Psoas muscle (tissue), 8 donors: Measurements from ENCODE around the gene OTUB1. TPM values are rescaled to one million over a fixed set of nuclear protein-coding genes. Genes with fewer than 3 reads are reported as not detected.

Experiments used
- ATAC-seq, 4 donors: fragments of 200-7000 bp; cut with Tn5 transposase; one replicate each; pipeline ENCODE4 v1.9.1; 2020; ENCODE audit warnings: moderate library complexity in 3 of 4, mild to moderate bottlenecking in 2 of 4
- DNase-seq, 2 donors: peaks; one replicate each; pipeline ENCODE4 v3.0.0-alpha.2; 2020
- H3K27ac ChIP-seq: fragments of 200-600 bp; one replicate; pipeline ENCODE4 v1.8.0; 2022
- H3K27me3 ChIP-seq, 3 donors: fragments of 200-600 bp in 1 of 3; one replicate each; pipeline versions ENCODE4 v1.6.1 to v1.8.0; 2013 to 2022; ENCODE audit warnings: low read length in 2 of 3, mild to moderate bottlenecking in 2 of 3, moderate library complexity in 1 of 3; ENCODE audit not compliant: insufficient read depth in 3 of 3
- H3K36me3 ChIP-seq, 2 donors: fragments of 200-600 bp in 1 of 2; one replicate each; pipeline versions ENCODE4 v1.6.1 to v1.8.0; 2013 to 2022; ENCODE audit warnings: low read depth in 1 of 2, mild to moderate bottlenecking in 1 of 2, moderate library complexity in 1 of 2; ENCODE audit not compliant: insufficient read depth in 1 of 2
- H3K4me1 ChIP-seq: fragments of 200-600 bp; one replicate; pipeline ENCODE4 v1.8.0; 2022
- H3K4me3 ChIP-seq: fragments of 200-600 bp; one replicate; pipeline ENCODE4 v1.8.0; 2022; ENCODE audit warnings: mild to moderate bottlenecking
- H3K9me3 ChIP-seq: fragments of 200-600 bp; one replicate; pipeline ENCODE4 v1.8.0; 2022
- CTCF ChIP-seq: fragments of 200-600 bp; IDR thresholded peaks from one replicate; pipeline ENCODE4 v1.8.0; 2022; ENCODE audit warnings: antibody characterized with exemption
- WGBS, 3 donors: extraction: QIAGEN DNeasy Blood & Tissue Kit; methylation state at CpG; one replicate each; pipeline versions ENCODE4 v1.1.6 to v1.1.7; 2013; 5-methylcytosine and 5-hydroxymethylcytosine counted together
- intact Hi-C, 2 donors: fragments of 100-400 bp; cut with DNase I; formaldehyde crosslinking; loops; one replicate each; pipeline versions ENCODE4 v1.11.0 to v1.14.2; 2022
- polyA plus RNA-seq, 3 donors: library from polyadenylated mRNA; stranded (reverse); fragments of 200-250 nt; gene quantifications; one replicate each; pipeline ENCODE4 v1.2.3, GENCODE V29; 2013
- total RNA-seq, 4 donors: library from RNA; stranded (reverse); fragmentation: NEBNext Ultra II Directional in 2 of 4; extraction: Animal tissue kit (Norgen Biotek cat#: 25700) in 2 of 4; gene quantifications; one replicate each; pipeline versions ENCODE4 v1.2.1 to v1.2.4, GENCODE V29; 2021 to 2023
- donor health status: healthy with polysubstance abuse.
- donor health status: DM: no; HTN: no; CAD: no; lungs with moderate emphysema.
- donor health status: Bipolar disorder and iron deficiency.
- donor health status: healthy.
- donor health status: DM: yes; HTN: yes; CAD: no.
- donor health status: DM: no; HTN: no; CAD: no.
- donor health status: DM: no; HTN: no; CAD: no.
- donor health status: DM: yes; HTN: yes; CAD: no.

The OTUB1 gene
- total and polyA plus RNA-seq, 7 donors, result 39.4 to 75.4 (median 47.8) TPM

- intact Hi-C loops, result no loop called here
- Histone ChIP-seq H3K27me3 (no peaks in the 10 kb centered on the region), H3K4me3 (no peak overlapping the region), H3K27ac (no peak overlapping the region), H3K9me3 (no peaks in the 10 kb centered on the region), H3K4me1 (peaks cover 18% of the 10 kb centered on the region), H3K36me3 (no peaks in the 10 kb centered on the region)
- WGBS, 3 donors, result 84 to 90% (median 88%) methylated on average over 4 of the region's 4 CpGs
- ATAC-seq (no peak), DNase-seq (no peak)
- TF ChIP-seq CTCF, result no peak
Observed at GRCh38 chr11:64004590-64004984, 18.3 kb downstream of the OTUB1 start.

GRCh38 chr11:64005691-64006090 is 19.5 kb downstream of the OTUB1 start:
- WGBS, 3 donors, result 85 to 91% (median 89%) methylated on average over 4 of the region's 4 CpGs
- H3K27ac ChIP-seq, result no peak overlapping the region
- peaks cover 15% of the 10 kb centered on the region for H3K4me1 ChIP-seq

GRCh38 chr11:64006398-64006797 is 20.2 kb downstream of the OTUB1 start:
- H3K4me3 ChIP-seq, result no peak overlapping the region
- no peak for TF ChIP-seq CTCF
- no peaks in the 10 kb centered on the region for H3K27me3 ChIP-seq
- ATAC-seq, result no peak
- 58 to 69% (median 60%) methylated on average over 12 of the region's 12 CpGs for WGBS, 3 donors
- no peak overlapping the region for H3K27ac ChIP-seq
- DNase-seq, result no peak
- H3K4me1 ChIP-seq, result peaks cover 12% of the 10 kb centered on the region
- intact Hi-C loops, result no loop called here
- H3K9me3 ChIP-seq, result no peaks in the 10 kb centered on the region
- H3K36me3 ChIP-seq, result no peaks in the 10 kb centered on the region

More at GRCh38 chr11:64005691-64006090, 19.5 kb downstream of the OTUB1 start:
- intact Hi-C loops, result no loop called here
- no peaks in the 10 kb centered on the region for H3K27me3 ChIP-seq
- no peak for DNase-seq
- no peak overlapping the region for H3K4me3 ChIP-seq
- H3K36me3 ChIP-seq, result no peaks in the 10 kb centered on the region
- TF ChIP-seq CTCF, result no peak
- ATAC-seq, result no peak
- H3K9me3 ChIP-seq, result no peaks in the 10 kb centered on the region

- DNase-seq, result no peak
- ATAC-seq, result peak; percentile 7 to 30 (median 22)
- Histone ChIP-seq H3K27me3 (no peaks in the 10 kb centered on the region), H3K4me3 (peak overlapping the region; percentile 53), H3K4me1 (peaks cover 9% of the 10 kb centered on the region), H3K9me3 (no peaks in the 10 kb centered on the region), H3K36me3 (no peaks in the 10 kb centered on the region), H3K27ac (peak overlapping the region; percentile 41)
- 29 to 35% (median 30%) methylated on average over 26 to 27 of the region's 27 CpGs for WGBS, 3 donors
- intact Hi-C loops, result no loop called here
- no peak for TF ChIP-seq CTCF
Observed at GRCh38 chr11:64007160-64007628, 21.0 kb downstream of the OTUB1 start.

- 24 to 39% (median 30%) methylated on average over 37 to 40 of the region's 40 CpGs for WGBS, 3 donors
- peak; percentile 86 to 92 for DNase-seq
- no peaks in the 10 kb centered on the region for H3K36me3 ChIP-seq
- no peaks in the 10 kb centered on the region for H3K9me3 ChIP-seq
- H3K27ac ChIP-seq, result peak overlapping the region; percentile 41
- intact Hi-C loops, result no loop called here
- ATAC-seq, result peak; percentile 72 to 85 (median 80)
- H3K4me1 ChIP-seq, result peaks cover 9% of the 10 kb centered on the region
- peak overlapping the region; percentile 53 for H3K4me3 ChIP-seq
- no peaks in the 10 kb centered on the region for H3K27me3 ChIP-seq
- peak; percentile 27 for TF ChIP-seq CTCF
Observed at GRCh38 chr11:64007629-64008282, 21.5 kb downstream of the OTUB1 start.
